GM12878 (cell line): Measurements from ENCODE around the gene MAMDC2. TPM values are rescaled to one million over a fixed set of nuclear protein-coding genes. Genes with fewer than 3 reads are reported as not detected.

ENCODE experiments used
- ATAC-seq: fragments of 200-7000 bp; cut with Tn5 transposase; 3 replicates; pipeline ENCODE4 v1.9.1; 2020; ENCODE audit warnings: mild to moderate bottlenecking, moderate library complexity
- BruUV-seq: library from RNA; stranded (reverse); fragments of 400-500 nt; replicated peaks from 2 replicates; lab custom pipeline; 2021; lab: Mats Ljungman, UMichigan
- CTCF ChIA-PET: fragments of 300-600 bp; sonication (Branson Sonifier 250); formaldehyde crosslinking; extraction: SDS; loops from one replicate; lab custom pipeline; 2021; ENCODE audit warnings: inconsistent platforms; lab: Yijun Ruan, JAX
- POLR2A ChIA-PET: fragments of 350-600 bp; formaldehyde crosslinking; extraction: SDS; loops from one replicate; lab custom pipeline; 2021; ENCODE audit warnings: inconsistent platforms; lab: Charles Lee
- RAD21 ChIA-PET: fragments of 300-600 bp; sonication (Branson Sonifier 250); formaldehyde crosslinking; loops from one replicate; lab custom pipeline; 2023; ENCODE audit warnings: antibody characterized with exemption; ENCODE audit not compliant: unreplicated experiment; lab: Charles Lee
- SMC1A ChIA-PET: fragments of 300-600 bp; sonication (Branson Sonifier 250); formaldehyde crosslinking; loops from one replicate; lab custom pipeline; 2023; ENCODE audit not compliant: unreplicated experiment, uncharacterized antibody; lab: Charles Lee
- DNase-seq: peaks from one replicate; pipeline ENCODE4 v3.0.0-alpha.2; 2011; ENCODE audit warnings: low read depth, low spot score
- FAIRE-seq: peaks from 3 replicates; lab custom pipeline; 2011; peaks lifted over from hg19 to GRCh38; lab: Jason Lieb, UNC
- H2AFZ ChIP-seq: 2 replicates; pipeline ENCODE4 v1.6.0; 2011; ENCODE audit warnings: low read depth, low read length, control low read depth; ENCODE audit not compliant: control insufficient read depth
- H3K27ac ChIP-seq: 2 replicates; pipeline ENCODE4 v1.5.1; 2011; ENCODE audit warnings: control low read depth; ENCODE audit not compliant: control insufficient read depth, insufficient read depth
- H3K27me3 ChIP-seq, 2 experiments: replicated peaks in 1 of 2; 2 replicates each; pipeline versions ENCODE4 v1.6.0 to v1.6.1; 2011; ENCODE audit warnings: low read length in 1 of 2; ENCODE audit not compliant: control insufficient read depth in 2 of 2, insufficient read depth in 2 of 2
- H3K36me3 ChIP-seq, 2 experiments: 2 replicates each; pipeline ENCODE4 v1.5.1; 2011; ENCODE audit warnings: low read length in 1 of 2; ENCODE audit not compliant: control insufficient read depth in 2 of 2, insufficient read depth in 2 of 2
- H3K4me1 ChIP-seq: 2 replicates; pipeline ENCODE4 v1.6.1; 2011; ENCODE audit warnings: mild to moderate bottlenecking, low read length, moderate library complexity, mixed read lengths; ENCODE audit not compliant: control insufficient read depth, insufficient read depth
- H3K4me2 ChIP-seq: 2 replicates; pipeline ENCODE4 v1.6.0; 2011; ENCODE audit warnings: control low read depth; ENCODE audit not compliant: control insufficient read depth, insufficient read depth
- H3K4me3 ChIP-seq: fragments of 200-600 bp; sonication (generic); 2 replicates; pipeline ENCODE4 v1.5.1; 2016
- H3K79me2 ChIP-seq: 2 replicates; pipeline ENCODE4 v1.6.0; 2011; ENCODE audit warnings: low read length; ENCODE audit not compliant: control insufficient read depth, insufficient read depth
- H3K9ac ChIP-seq: 2 replicates; pipeline ENCODE4 v1.8.0; 2011; ENCODE audit warnings: low read length, control low read depth, mixed read lengths; ENCODE audit not compliant: control insufficient read depth, insufficient read depth
- H3K9me3 ChIP-seq: replicated peaks from 3 replicates; pipeline ENCODE4 v1.5.1; 2011; ENCODE audit warnings: mild to moderate bottlenecking, low read length; ENCODE audit not compliant: control insufficient read depth, insufficient read depth
- H4K20me1 ChIP-seq: 2 replicates; pipeline ENCODE4 v1.6.0; 2011; ENCODE audit not compliant: control insufficient read depth, insufficient read depth
- CEBPZ ChIP-seq: fragments of 150-350 bp; IDR thresholded peaks from 2 replicates; pipeline ENCODE4 v1.6.1; 2016; ENCODE audit warnings: low read depth, low read length
- HDGF ChIP-seq: fragments of 450-650 bp; IDR thresholded peaks from 2 replicates; pipeline ENCODE4 v1.6.1; 2016; ENCODE audit warnings: antibody characterized with exemption
- ZBTB33 ChIP-seq: fragments of 450-650 bp; IDR thresholded peaks from 2 replicates; pipeline ENCODE4 v1.6.1; 2017; ENCODE audit warnings: mild to moderate bottlenecking
- WGBS: methylation state at CpG from one replicate; pipeline ENCODE4 v1.1.6; 2016; ENCODE audit warnings: low lambda C conversion rate; ENCODE audit not compliant: insufficient replicate concordance, insufficient coverage; ENCODE audit errors: missing lambda C conversion rate; 5-methylcytosine and 5-hydroxymethylcytosine counted together
- in situ Hi-C: fragments of 300-500 bp; cut with MboI; formaldehyde crosslinking; loops from 9 replicates; pipeline ENCODE4 v1.14.3; 2018; ENCODE audit warnings: mixed read lengths
- intact Hi-C: fragments of 100-400 bp; cut with micrococcal nuclease; formaldehyde crosslinking; loops from one replicate; pipeline ENCODE4 v1.14.2; 2022; ENCODE audit not compliant: unreplicated experiment
- polyA plus RNA-seq, 11 experiments: library from polyadenylated mRNA; depleted of rRNA in 4 of 11; unstranded in 6 of 11; stranded (reverse) in 5 of 11; fragments of >200 nt; fragmentation: Nextera tagmentation in 4 of 11; fragmentation: Illumina TruSeq in 1 of 11; extraction: Ambion mirVana in 4 of 11; extraction: Trizol in 1 of 11; gene quantifications; 1 replicate in 1 of 11; 2 replicates in 10 of 11; pipeline versions ENCODE4 v1.2.1 to v1.2.3, GENCODE V29; 2011 to 2016; ENCODE audit warnings: inconsistent platforms in 2 of 11, missing spikeins in 2 of 11, low read depth in 1 of 11
- total RNA-seq, 4 experiments: library from RNA; depleted of rRNA in 3 of 4; stranded (reverse); fragments of >200 nt in 3 of 4; fragmentation: Illumina TruSeq in 1 of 4; extraction: Trizol in 1 of 4; gene quantifications; 2 replicates each; pipeline versions ENCODE4 v1.2.1 to v1.2.3, GENCODE V29; 2013 to 2021

MAMDC2 gene
- total and polyA plus RNA-seq, 10 of the 15 experiments (the other 5 are each of a cell fraction or from before 2014, with no cell fraction given) = 0.01 to 0.09 TPM; not detected in 8

- Histone ChIP-seq H3K4me2 (no peak overlapping the region), H3K79me2 (no peaks in the 10 kb centered on the region), H3K36me3 (no peaks in the 10 kb centered on the region), H3K27me3 (no peaks in the 10 kb centered on the region), H3K9me3 (no peaks in the 10 kb centered on the region), H3K27ac (no peak overlapping the region), H4K20me1 (no peaks in the 10 kb centered on the region), H3K9ac (no peak overlapping the region), H2AFZ (no peak overlapping the region), H3K4me1 (no peaks in the 10 kb centered on the region), H3K4me3 (no peak overlapping the region)
- no peak for FAIRE-seq
- WGBS = 17% methylated on average over 3 of the region's 3 CpGs
- TF ChIP-seq HDGF = no peak
- no peak for TF ChIP-seq ZBTB33
- TF ChIP-seq CEBPZ = no peak
- POLR2A ChIA-PET = no interaction called here
- SMC1A ChIA-PET = no interaction called here
- no peak for ATAC-seq
- no peak for DNase-seq
- CTCF ChIA-PET = no interaction called here
- in situ Hi-C loops = no loop called here
- RAD21 ChIA-PET = interaction anchor here (0.9 kb wide), 1 partner anchor 443 kb away, joined by 3 read pairs; no protein-coding TSS in a partner anchor
- BruUV-seq = no TSS peak
- intact Hi-C loops = no loop called here
Observed at GRCh38 chr9:70159630-70160029, 116.0 kb downstream of the MAMDC2 start.
